Spleen (tissue), 7 donors: ENCODE measurements around the gene RIMKLA.

Experiments used
- POLR2A ChIP-seq, 3 donors: fragments of 450-650 bp; IDR thresholded peaks; one replicate each; pipeline ENCODE4 v1.5.1; 2017; ENCODE audit warnings: antibody characterized with exemption in 3 of 3, mild to moderate bottlenecking in 1 of 3
- TF ChIP-seq, protein P1 (sequence below), 11 experiments: fragments of 200-600 bp in 7 of 11; fragments of 450-650 bp in 4 of 11; sonication (generic) in 4 of 11; IDR thresholded peaks in 8 of 11; conservative IDR thresholded peaks in 3 of 11; 1 replicate in 7 of 11; 2 replicates in 4 of 11; pipeline versions ENCODE4 v1.4.0 to v1.8.0; 2016 to 2021; ENCODE audit warnings: antibody characterized with exemption in 11 of 11, inconsistent platforms in 4 of 11, mild to moderate bottlenecking in 1 of 11
- donor health status: DM: no; HTN: no; CAD: no; lungs with moderate emphysema.
- donor health status: DM: no; HTN: no; CAD: no.
- donor health status: DM: no; HTN: no; CAD: no.

DNA sequence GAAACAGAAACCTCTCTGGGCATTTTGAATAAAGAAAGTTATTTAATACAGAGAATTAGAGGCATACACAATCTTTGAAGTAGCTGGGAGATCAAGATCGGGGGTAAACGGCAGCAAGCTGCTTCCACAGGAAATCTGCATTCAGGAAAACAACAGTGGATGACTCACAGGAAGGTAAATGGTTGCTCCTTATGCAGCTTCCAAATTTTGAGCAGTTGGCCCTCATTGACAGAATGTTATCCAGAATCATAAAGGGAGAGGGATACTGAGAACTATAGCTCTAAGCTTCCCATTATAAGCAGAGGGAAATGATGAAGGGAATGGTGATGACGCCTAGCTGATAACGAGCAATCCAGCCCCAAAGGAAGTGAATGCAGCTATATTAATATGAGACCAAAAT, 46.6 kb downstream of the RIMKLA start:
- TF ChIP-seq, protein P1, sequence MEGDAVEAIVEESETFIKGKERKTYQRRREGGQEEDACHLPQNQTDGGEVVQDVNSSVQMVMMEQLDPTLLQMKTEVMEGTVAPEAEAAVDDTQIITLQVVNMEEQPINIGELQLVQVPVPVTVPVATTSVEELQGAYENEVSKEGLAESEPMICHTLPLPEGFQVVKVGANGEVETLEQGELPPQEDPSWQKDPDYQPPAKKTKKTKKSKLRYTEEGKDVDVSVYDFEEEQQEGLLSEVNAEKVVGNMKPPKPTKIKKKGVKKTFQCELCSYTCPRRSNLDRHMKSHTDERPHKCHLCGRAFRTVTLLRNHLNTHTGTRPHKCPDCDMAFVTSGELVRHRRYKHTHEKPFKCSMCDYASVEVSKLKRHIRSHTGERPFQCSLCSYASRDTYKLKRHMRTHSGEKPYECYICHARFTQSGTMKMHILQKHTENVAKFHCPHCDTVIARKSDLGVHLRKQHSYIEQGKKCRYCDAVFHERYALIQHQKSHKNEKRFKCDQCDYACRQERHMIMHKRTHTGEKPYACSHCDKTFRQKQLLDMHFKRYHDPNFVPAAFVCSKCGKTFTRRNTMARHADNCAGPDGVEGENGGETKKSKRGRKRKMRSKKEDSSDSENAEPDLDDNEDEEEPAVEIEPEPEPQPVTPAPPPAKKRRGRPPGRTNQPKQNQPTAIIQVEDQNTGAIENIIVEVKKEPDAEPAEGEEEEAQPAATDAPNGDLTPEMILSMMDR (IDR thresholded peaks at IDR 0.05 in 8 of 11, conservative IDR thresholded peaks at IDR 0.05 in 3 of 11), result no peak
- no peak for TF ChIP-seq POLR2A (IDR thresholded peaks at IDR 0.05)
